LNCaP clone FGC (cell line): ENCODE results near the gene OR2G2.

ENCODE experiments used
- DNase-seq: peaks from one replicate; pipeline ENCODE4 v3.0.0-alpha.2; 2011; ENCODE audit warnings: low read depth
- H3K4me3 ChIP-seq: 2 replicates; pipeline ENCODE4 v1.5.1; 2011; ENCODE audit warnings: mild to moderate bottlenecking, low read depth, low read length, control low read depth
- TF ChIP-seq, protein P1 (sequence below): IDR thresholded peaks from 2 replicates; pipeline ENCODE4 v1.5.1; 2012; ENCODE audit warnings: mild to moderate bottlenecking; ENCODE audit not compliant: control insufficient read depth, insufficient read depth; ENCODE audit errors: extremely low read depth

Gene OR2G2

DNA sequence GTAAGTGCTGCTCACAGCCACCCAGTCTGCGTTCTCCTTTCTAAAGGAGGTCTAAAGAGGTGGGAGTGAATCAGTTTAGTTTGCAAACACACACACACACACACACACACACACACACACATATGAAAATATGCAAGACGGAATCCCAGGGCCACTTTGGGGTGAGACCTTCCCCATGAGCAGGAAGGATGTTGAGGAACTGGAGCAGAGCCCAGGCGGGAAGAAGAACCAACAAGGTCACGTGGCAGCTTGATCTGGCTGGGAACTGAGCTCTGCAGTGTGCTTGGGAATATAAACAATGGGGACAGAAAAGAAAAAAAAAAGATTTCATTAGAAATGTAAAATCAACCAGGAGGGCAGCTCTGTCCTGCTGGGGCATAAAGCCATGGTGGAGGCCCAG, 49.9 kb downstream of the OR2G2 start:
- H3K4me3 ChIP-seq = no peak overlapping the region
- TF ChIP-seq, protein P1, sequence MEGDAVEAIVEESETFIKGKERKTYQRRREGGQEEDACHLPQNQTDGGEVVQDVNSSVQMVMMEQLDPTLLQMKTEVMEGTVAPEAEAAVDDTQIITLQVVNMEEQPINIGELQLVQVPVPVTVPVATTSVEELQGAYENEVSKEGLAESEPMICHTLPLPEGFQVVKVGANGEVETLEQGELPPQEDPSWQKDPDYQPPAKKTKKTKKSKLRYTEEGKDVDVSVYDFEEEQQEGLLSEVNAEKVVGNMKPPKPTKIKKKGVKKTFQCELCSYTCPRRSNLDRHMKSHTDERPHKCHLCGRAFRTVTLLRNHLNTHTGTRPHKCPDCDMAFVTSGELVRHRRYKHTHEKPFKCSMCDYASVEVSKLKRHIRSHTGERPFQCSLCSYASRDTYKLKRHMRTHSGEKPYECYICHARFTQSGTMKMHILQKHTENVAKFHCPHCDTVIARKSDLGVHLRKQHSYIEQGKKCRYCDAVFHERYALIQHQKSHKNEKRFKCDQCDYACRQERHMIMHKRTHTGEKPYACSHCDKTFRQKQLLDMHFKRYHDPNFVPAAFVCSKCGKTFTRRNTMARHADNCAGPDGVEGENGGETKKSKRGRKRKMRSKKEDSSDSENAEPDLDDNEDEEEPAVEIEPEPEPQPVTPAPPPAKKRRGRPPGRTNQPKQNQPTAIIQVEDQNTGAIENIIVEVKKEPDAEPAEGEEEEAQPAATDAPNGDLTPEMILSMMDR = no peak
- DNase-seq = no peak

DNA sequence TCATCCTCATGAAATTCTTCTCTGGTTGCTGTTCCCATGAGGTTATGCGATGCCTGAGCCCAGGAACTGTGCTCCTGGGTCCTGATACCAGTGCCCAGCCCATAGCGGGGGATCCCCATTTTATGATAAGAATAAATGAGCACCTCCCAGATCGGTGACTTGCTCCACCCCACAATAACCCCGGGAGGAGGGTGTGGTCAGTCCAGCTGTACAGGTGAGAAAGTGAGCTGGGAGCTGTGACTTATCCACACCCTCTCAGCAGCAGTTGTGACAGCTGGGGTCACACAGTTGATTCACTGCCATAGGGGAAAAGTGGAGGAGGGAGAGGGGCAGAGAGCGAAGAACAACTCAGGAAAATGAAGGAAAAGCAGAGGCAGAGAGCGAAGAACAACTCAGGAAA, 50.6 kb downstream of the OR2G2 start:
- TF ChIP-seq, protein P1 = no peak
- DNase-seq = no peak
- H3K4me3 ChIP-seq = no peak overlapping the region
